HCT116 (cell line): ENCODE data around the gene APOB.

Experiments
- CEBPB ChIP-seq: IDR thresholded peaks from 2 replicates; pipeline ENCODE4 v1.6.1; 2012; ENCODE audit warnings: low read depth
- CTCF ChIP-seq, 3 experiments: fragments of 200-600 bp in 1 of 3; sonication (generic) in 1 of 3; IDR thresholded peaks in 2 of 3; conservative IDR thresholded peaks in 1 of 3; 2 replicates each; pipeline ENCODE4 v1.5.1; 2012 to 2017; ENCODE audit warnings: low read depth in 2 of 3, low read length in 2 of 3, antibody characterized with exemption in 1 of 3, borderline replicate concordance in 1 of 3, control low read depth in 1 of 3, mild to moderate bottlenecking in 1 of 3, mixed read lengths in 1 of 3, mixed run types in 1 of 3, moderate library complexity in 1 of 3; ENCODE audit not compliant: insufficient read depth in 1 of 3
- EGR1 ChIP-seq: IDR thresholded peaks from 2 replicates; pipeline ENCODE4 v1.6.1; 2012; ENCODE audit warnings: low read depth
- EZH2 ChIP-seq: fragments of 200-600 bp; sonication (generic); IDR thresholded peaks from 2 replicates; pipeline ENCODE4 v1.6.1; 2017; ENCODE audit warnings: antibody characterized with exemption, mixed run types
- MAX ChIP-seq: IDR thresholded peaks from 2 replicates; pipeline ENCODE4 v1.6.1; 2012
- POLR2A ChIP-seq: IDR thresholded peaks from 2 replicates; pipeline ENCODE4 v1.7.0; 2011; ENCODE audit warnings: borderline replicate concordance; ENCODE audit not compliant: insufficient read depth, insufficient read length; ENCODE audit errors: extremely low read depth
- POLR2AphosphoS5 ChIP-seq: IDR thresholded peaks from 2 replicates; pipeline ENCODE4 v1.6.1; 2011; ENCODE audit warnings: mild to moderate bottlenecking, low read depth, low read length, moderate library complexity
- RAD21 ChIP-seq: IDR thresholded peaks from 2 replicates; pipeline ENCODE4 v1.6.1; 2012; ENCODE audit warnings: low read depth, mild to moderate bottlenecking
- REST ChIP-seq: IDR thresholded peaks from 2 replicates; pipeline ENCODE4 v1.6.1; 2012; ENCODE audit warnings: low read depth
- SP1 ChIP-seq: IDR thresholded peaks from 2 replicates; pipeline ENCODE4 v1.6.1; 2012; ENCODE audit warnings: low read depth
- SRF ChIP-seq: IDR thresholded peaks from 2 replicates; pipeline ENCODE4 v1.6.1; 2012; ENCODE audit warnings: low read depth
- TCF7L2 ChIP-seq: IDR thresholded peaks from 2 replicates; pipeline ENCODE4 v1.7.0; 2011; ENCODE audit warnings: borderline replicate concordance, inconsistent platforms; ENCODE audit not compliant: insufficient read depth, insufficient read length; ENCODE audit errors: extremely low read depth
- YY1 ChIP-seq: IDR thresholded peaks from 2 replicates; pipeline ENCODE4 v1.6.1; 2011; ENCODE audit warnings: low read length, low read depth, moderate library complexity, mild to moderate bottlenecking; ENCODE audit not compliant: insufficient replicate concordance; ENCODE audit errors: extremely low read depth
- ZFX ChIP-seq: fragments of 450-650 bp; IDR thresholded peaks from 2 replicates; pipeline ENCODE4 v1.6.1; 2017

GRCh38 chr2:21070341-21071257 lies 26.7 kb upstream of the APOB start:
- TF ChIP-seq RAD21 (no peak), POLR2AphosphoS5 (no peak), CTCF (IDR thresholded peaks at IDR 0.05 in 2 of 3, conservative IDR thresholded peaks at IDR 0.05 in 1 of 3; ENCODE audit: borderline replicate concordance in 1 of 3, insufficient read depth in 1 of 3, low read depth in 2 of 3, low read length in 2 of 3) (no peak), POLR2A (no peak), EZH2 (no peak), EGR1 (no peak), MAX (no peak), REST (no peak), CEBPB (no peak), YY1 (no peak), ZFX (no peak), SRF (no peak), SP1 (no peak), TCF7L2 (no peak)
